Activated naive CD4-positive, alpha-beta T cell treated with anti-CD3 and anti-CD28 coated beads, Interleukin-2, amount 10 ng/mL, durations not matched to agents 7 days and 5 days (primary cell): ENCODE data around the gene PTPRA.
"Not testable (repeated sequence)": the region's sequence is repeated elsewhere in the genome, so short reads cannot be mapped to it uniquely, and the experiment has no call there.

Source experiments
- CTCF ChIA-PET: fragments of 350-600 bp; sonication (Branson Sonifier 250); formaldehyde crosslinking; loops from one replicate; lab custom pipeline; 2021; ENCODE audit warnings: antibody characterized with exemption; lab: Charles Lee
- DNase-seq: peaks from one replicate; pipeline ENCODE4 v3.0.0-alpha.2; 2020
- H3K27ac Mint-ChIP-seq: one replicate; pipeline ENCODE4 v1.8.0; 2021; ENCODE audit warnings: mild to moderate bottlenecking, moderate library complexity, mixed read lengths
- H3K27me3 Mint-ChIP-seq: one replicate; pipeline ENCODE4 v1.8.0; 2021; ENCODE audit warnings: mild to moderate bottlenecking, mixed read lengths
- H3K36me3 Mint-ChIP-seq: one replicate; pipeline ENCODE4 v1.8.0; 2021; ENCODE audit warnings: mixed read lengths
- H3K4me1 Mint-ChIP-seq: one replicate; pipeline ENCODE4 v1.8.0; 2021; ENCODE audit warnings: mixed read lengths
- H3K4me3 Mint-ChIP-seq: one replicate; pipeline ENCODE4 v1.8.0; 2021; ENCODE audit warnings: mild to moderate bottlenecking, moderate library complexity, mixed read lengths
- H3K9me3 Mint-ChIP-seq: one replicate; pipeline ENCODE4 v1.8.0; 2021; ENCODE audit warnings: mixed read lengths

The PTPRA gene

DNA sequence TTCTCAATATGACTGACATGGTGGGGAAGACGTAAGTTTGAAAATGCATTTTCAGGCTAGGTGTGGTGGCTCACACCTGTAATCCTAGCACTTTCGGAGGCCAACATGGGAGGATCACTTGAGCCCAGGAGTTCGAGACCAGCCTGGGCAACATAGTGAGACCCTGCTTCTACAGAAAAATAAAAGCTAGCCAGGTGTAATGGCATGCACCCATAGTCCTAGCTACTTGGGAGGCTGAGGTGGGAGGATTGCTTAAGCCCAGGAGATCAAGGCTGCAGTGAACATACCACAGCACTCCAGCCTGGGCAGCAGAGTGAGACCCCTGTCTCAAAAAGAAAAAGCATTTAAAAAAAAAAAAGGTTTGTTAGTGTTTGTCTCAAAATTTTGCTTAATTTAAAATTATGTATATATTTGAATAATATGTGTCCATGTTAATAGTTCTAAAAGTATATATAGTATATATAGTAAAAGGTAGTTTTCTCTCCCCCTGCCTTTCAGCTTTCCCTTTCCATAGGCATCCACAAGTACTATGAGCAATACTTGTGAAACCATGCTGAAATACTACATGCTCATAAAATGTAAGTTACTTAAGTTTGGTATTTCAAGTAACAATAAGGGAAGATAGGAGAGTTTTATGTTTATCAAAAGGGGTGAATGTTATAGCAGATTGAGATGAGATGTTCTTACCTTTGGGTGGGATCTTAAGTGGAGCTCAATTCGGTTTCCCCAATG is 15.1 kb downstream of the PTPRA start:
- peaks cover 37% of the 10 kb centered on the region for H3K4me1 Mint-ChIP-seq
- H3K36me3 Mint-ChIP-seq, result peaks cover 24% of the 10 kb centered on the region
- no peaks in the 10 kb centered on the region for H3K9me3 Mint-ChIP-seq
- DNase-seq, result no peak
- H3K27me3 Mint-ChIP-seq, result no peaks in the 10 kb centered on the region
- no peak overlapping the region for H3K27ac Mint-ChIP-seq
- CTCF ChIA-PET, result no interaction called here
- H3K4me3 Mint-ChIP-seq, result no peak overlapping the region

DNA sequence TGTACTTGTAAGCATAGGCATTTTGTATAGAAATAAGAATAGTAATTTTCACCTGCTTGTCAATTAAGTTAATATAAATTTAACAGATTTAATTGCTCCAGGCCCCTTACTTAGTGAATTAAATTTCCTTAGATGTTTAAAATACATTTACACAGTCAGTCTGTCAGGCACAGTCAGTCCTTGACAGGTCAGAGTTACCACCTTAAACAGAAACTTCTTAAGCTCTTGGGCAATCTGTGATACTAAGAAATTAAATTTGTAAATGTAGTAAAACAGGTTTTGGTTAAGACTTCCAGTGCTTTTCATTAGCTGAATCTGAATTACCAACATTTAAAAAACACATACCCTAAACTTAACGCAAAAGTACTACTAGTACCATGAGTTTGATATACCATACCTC is 15.9 kb downstream of the PTPRA start:
- peaks cover 23% of the 10 kb centered on the region for H3K36me3 Mint-ChIP-seq
- CTCF ChIA-PET, result no interaction called here
- H3K27me3 Mint-ChIP-seq, result no peaks in the 10 kb centered on the region
- peaks cover 33% of the 10 kb centered on the region for H3K4me1 Mint-ChIP-seq
- no peak overlapping the region for H3K27ac Mint-ChIP-seq
- DNase-seq, result no peak
- peaks cover 1% of the 10 kb centered on the region for H3K9me3 Mint-ChIP-seq
- no peak overlapping the region for H3K4me3 Mint-ChIP-seq

DNA sequence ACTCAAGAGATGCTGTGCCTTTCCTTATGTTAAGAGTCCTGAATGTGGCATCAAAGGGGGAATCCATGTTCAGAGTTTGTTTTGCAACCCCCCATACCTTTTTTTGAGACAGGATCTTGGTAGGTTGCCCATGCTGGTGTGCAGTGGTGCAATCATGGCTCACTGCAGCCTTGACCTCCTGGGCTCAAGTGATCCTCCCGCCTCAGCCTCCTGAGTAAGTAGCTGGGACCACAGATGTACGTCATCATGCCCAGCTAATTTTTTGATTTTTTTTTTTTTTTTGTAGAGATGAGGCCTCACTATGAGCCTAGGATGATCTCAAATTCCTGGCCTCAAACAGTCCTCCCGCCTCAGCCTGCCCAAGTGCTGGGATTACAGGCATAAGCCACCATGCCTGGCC is 16.5 kb downstream of the PTPRA start:
- CTCF ChIA-PET, result no interaction called here
- Mint-ChIP-seq H3K27ac (no peak overlapping the region), H3K27me3 (no peaks in the 10 kb centered on the region), H3K4me1 (peaks cover 29% of the 10 kb centered on the region), H3K36me3 (peaks cover 26% of the 10 kb centered on the region), H3K4me3 (no peak overlapping the region), H3K9me3 (peaks cover 3% of the 10 kb centered on the region)
- no peak for DNase-seq

DNA sequence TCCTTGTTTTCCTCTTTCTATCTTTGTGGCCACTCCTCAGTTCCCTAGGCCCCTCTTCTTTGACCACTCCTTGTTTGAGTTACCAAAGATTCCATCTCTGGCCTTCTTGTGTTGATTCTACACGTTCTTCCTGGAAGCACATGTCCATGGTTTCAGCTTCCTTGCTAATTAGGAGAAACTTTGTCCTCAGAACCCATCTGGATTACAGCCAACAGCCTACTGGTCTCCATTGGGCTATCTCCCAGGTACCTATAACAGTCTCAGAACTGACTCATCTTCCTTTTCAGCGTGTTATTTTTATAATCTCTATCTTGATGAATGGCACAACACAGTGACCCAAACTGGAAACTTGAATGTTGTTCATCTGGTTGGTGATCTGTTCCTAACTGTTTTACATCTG is 17.5 kb downstream of the PTPRA start:
- peaks cover 21% of the 10 kb centered on the region for H3K36me3 Mint-ChIP-seq
- H3K9me3 Mint-ChIP-seq, result peaks cover 6% of the 10 kb centered on the region
- no peak overlapping the region for H3K27ac Mint-ChIP-seq
- CTCF ChIA-PET, result no interaction called here
- H3K27me3 Mint-ChIP-seq, result no peaks in the 10 kb centered on the region
- no peak for DNase-seq
- H3K4me3 Mint-ChIP-seq, result no peak overlapping the region
- H3K4me1 Mint-ChIP-seq, result peaks cover 20% of the 10 kb centered on the region

DNA sequence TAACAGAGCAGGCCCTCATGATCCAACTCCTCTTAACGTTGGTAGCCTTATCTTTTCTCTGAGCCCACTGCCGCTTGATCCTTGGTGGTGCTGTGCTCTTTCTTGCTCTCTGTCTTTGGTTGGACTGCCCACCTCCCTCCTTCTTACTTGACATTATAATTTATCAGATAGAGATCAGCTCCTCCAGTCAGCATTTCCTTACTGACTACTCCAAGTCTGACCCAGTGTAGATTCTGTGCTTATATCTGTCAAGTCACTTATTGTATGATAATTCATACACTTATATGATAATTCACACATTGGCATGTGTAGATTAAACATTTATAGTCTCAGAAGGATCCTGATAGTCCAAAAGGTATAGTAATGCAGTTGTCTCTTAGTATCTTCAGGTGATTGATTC is 18.1 kb downstream of the PTPRA start:
- peaks cover 20% of the 10 kb centered on the region for H3K4me1 Mint-ChIP-seq
- H3K36me3 Mint-ChIP-seq, result peaks cover 23% of the 10 kb centered on the region
- H3K27me3 Mint-ChIP-seq, result no peaks in the 10 kb centered on the region
- CTCF ChIA-PET, result no interaction called here
- no peak overlapping the region for H3K27ac Mint-ChIP-seq
- H3K9me3 Mint-ChIP-seq, result peaks cover 7% of the 10 kb centered on the region
- no peak overlapping the region for H3K4me3 Mint-ChIP-seq
- no peak for DNase-seq

DNA sequence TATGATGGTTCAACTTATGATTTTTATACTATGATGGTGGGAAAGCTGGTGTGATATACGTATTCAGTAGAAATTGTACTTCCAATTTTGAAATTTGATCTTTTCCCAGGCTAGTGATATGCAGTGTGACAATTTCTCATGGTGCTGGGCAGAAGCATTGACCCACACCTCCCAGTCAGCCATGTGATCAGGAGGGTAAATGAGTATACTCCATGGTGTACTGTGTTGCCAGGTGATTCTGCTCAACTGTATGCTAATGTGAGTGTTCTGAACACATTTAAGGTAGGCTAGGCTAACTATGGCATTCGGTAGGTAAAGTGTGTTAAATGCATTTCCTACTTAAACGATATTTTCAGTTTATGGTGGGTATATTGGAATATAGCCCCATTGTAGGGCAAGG is 19.1 kb downstream of the PTPRA start:
- no peak overlapping the region for H3K4me3 Mint-ChIP-seq
- no peaks in the 10 kb centered on the region for H3K27me3 Mint-ChIP-seq
- peaks cover 8% of the 10 kb centered on the region for H3K9me3 Mint-ChIP-seq
- H3K27ac Mint-ChIP-seq, result no peak overlapping the region
- peaks cover 30% of the 10 kb centered on the region for H3K36me3 Mint-ChIP-seq
- CTCF ChIA-PET, result interaction anchor here (0.6 kb wide), 1 partner anchor 9 kb away, joined by 5 read pairs; no protein-coding TSS in a partner anchor
- H3K4me1 Mint-ChIP-seq, result peaks cover 17% of the 10 kb centered on the region
- no peak for DNase-seq

DNA sequence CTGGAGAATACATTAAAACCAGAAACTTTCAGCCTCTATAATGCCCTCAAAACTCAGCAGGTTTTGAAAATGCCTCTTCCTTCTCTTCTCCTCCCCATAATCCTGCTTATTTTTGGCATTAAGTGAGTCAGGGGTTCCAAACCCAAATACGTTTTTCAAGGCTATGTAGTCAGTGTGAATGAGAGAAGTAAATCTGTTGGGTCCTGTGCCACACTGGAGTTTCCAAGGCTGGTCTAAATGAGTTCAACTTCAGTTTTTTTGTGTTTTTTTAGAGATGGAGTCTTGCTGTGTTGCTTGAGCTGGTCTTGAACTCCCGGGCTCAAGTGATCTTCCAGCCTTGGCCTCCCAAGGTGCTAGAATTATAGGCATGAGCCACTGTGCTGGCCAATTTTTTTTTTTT is 20.9 kb downstream of the PTPRA start:
- Mint-ChIP-seq H3K9me3 (peaks cover 8% of the 10 kb centered on the region), H3K27ac (no peak overlapping the region), H3K36me3 (peaks cover 36% of the 10 kb centered on the region), H3K27me3 (no peaks in the 10 kb centered on the region), H3K4me3 (no peak overlapping the region), H3K4me1 (peaks cover 15% of the 10 kb centered on the region)
- DNase-seq, result no peak
- CTCF ChIA-PET, result no interaction called here

DNA sequence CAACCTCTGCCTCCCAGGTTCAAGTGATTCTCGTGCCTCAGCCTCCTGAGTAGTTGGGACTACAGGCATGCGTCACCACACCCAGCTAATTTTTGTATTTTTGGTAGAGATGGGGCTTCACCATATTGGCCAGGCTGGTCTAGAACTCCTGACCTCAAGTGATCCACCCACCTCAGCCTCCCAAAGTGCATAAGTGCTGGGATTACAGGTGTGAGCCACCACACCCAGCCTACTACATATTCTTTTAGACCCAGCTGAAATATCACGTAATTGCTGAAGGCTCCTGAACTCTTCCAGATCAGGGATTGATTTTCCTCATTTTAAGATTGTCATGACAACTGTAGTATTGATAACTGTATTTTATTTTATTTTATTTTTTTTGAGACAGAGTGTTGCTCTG is 21.9 kb downstream of the PTPRA start:
- peaks cover 20% of the 10 kb centered on the region for H3K4me1 Mint-ChIP-seq
- H3K4me3 Mint-ChIP-seq, CTCF ChIA-PET, DNase-seq, H3K27ac Mint-ChIP-seq, H3K27me3 Mint-ChIP-seq, H3K9me3 Mint-ChIP-seq: not testable (repeated sequence)
- peaks cover 37% of the 10 kb centered on the region for H3K36me3 Mint-ChIP-seq

DNA sequence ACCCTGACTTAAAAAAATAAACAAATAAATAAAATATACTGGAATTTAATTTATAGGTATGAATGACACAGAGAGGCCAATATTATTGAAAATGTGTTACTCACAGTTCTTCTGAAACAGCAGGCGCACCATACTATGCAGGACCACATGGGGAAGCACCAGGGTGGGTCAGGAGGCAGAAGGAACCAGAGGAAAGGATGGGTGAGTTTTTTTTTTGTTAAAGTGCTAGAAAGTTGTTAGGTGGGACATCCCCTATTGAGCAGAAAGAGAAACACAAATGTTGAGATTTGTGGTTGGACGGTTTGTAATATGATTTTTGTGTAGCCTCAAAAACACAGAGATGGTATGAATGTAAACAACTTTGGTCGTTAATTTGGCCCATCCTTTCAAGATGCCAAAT is 26.0 kb downstream of the PTPRA start:
- no peaks in the 10 kb centered on the region for H3K27me3 Mint-ChIP-seq
- DNase-seq, result no peak
- peaks cover 37% of the 10 kb centered on the region for H3K36me3 Mint-ChIP-seq
- H3K9me3 Mint-ChIP-seq, result peaks cover 7% of the 10 kb centered on the region
- H3K4me1 Mint-ChIP-seq, result peaks cover 39% of the 10 kb centered on the region
- CTCF ChIA-PET, result no interaction called here
- no peak overlapping the region for H3K4me3 Mint-ChIP-seq
- H3K27ac Mint-ChIP-seq, result no peak overlapping the region

DNA sequence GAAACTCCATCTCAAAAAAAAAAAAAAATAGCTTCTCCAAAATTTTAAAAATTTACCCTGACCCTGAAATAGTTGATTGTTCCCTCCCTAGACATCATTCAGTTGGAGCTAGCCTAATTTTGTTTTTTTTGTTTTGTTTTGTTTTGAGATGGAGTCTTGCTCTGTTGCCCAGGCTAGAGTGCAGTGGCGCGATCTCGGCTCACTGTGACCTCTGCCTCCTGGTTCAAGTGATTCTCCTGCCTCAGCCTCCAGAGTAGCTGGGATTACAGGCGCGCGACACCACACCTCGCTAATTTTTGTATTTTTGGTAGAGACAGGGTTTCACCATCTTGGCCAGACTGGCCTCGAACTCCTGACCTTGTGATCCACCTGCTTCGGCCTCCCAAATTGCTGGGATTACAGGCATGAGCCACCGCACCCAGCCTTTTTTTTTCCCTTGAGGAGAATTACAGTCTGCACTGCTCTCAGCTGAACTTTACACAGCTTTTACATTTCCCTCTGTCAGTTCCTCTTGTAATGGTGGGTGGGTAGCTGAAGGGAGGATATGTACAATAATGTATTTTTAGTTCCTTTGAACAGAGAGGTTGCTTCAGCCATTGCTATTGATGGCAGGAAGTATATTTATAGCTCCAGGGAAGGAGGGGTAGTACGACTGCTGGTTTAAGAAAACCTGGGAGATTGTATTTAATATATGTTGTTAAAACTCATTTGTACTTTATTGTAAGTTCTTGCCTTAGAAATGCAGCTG is 27.7 kb downstream of the PTPRA start:
- peaks cover 2% of the 10 kb centered on the region for H3K9me3 Mint-ChIP-seq
- CTCF ChIA-PET, result interaction anchor here (0.6 to 1.2 kb wide), 3 partner anchors 9 to 100 kb away, joined by 3 to 5 read pairs (median 3); no protein-coding TSS in a partner anchor
- peaks cover 39% of the 10 kb centered on the region for H3K4me1 Mint-ChIP-seq
- DNase-seq, result no peak
- peak overlapping the region; percentile 44 for H3K4me3 Mint-ChIP-seq
- peaks cover 34% of the 10 kb centered on the region for H3K36me3 Mint-ChIP-seq
- peak overlapping the region; percentile 92 for H3K27ac Mint-ChIP-seq
- H3K27me3 Mint-ChIP-seq, result no peaks in the 10 kb centered on the region

DNA sequence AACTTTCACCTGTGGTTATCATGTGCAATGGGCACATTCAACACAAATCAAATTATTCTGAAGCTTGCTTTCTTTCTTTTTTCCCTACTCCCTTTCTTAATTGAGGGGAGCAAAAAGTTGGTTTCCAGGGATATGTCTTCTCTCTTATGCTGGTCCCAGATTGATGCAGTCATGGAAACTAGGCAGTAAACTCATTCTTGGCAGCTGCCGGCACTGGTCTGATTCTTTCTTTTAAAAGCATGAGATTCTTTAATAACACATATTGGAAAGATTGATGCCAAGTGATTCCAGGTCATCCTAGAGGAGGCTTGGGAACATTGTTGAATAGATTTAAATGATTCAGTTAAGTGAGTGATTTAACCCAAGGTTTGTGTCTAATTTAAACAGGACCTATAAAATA is 29.0 kb downstream of the PTPRA start:
- Mint-ChIP-seq H3K27ac (peak overlapping the region; percentile 61), H3K36me3 (peaks cover 25% of the 10 kb centered on the region), H3K9me3 (no peaks in the 10 kb centered on the region), H3K27me3 (no peaks in the 10 kb centered on the region), H3K4me1 (peaks cover 39% of the 10 kb centered on the region), H3K4me3 (no peak overlapping the region)
- DNase-seq, result no peak
- CTCF ChIA-PET, result interaction anchor here (1.0 kb wide), 1 partner anchor 214 kb away, joined by 3 read pairs; no protein-coding TSS in a partner anchor

DNA sequence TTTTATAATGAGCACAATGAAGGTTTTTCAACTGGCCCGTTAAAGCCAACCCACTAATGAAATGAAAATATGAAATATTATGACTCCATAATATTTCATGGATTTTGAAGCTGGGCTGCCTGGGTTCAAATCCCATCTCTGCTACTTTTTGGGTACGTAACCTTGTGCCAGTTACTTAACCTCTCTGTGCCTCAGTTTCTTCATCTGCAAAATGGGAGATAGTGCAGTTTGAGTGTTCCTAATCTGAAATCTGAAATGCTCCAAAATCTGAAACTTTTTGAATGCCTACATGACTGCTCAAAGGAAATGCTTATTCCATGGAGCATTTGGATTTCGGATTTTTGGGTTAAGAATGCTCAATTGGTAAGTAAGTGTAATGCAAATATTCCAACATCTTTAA is 29.5 kb downstream of the PTPRA start:
- H3K27ac Mint-ChIP-seq, result no peak overlapping the region
- peaks cover 39% of the 10 kb centered on the region for H3K4me1 Mint-ChIP-seq
- CTCF ChIA-PET, result no interaction called here
- H3K27me3 Mint-ChIP-seq, result no peaks in the 10 kb centered on the region
- no peaks in the 10 kb centered on the region for H3K9me3 Mint-ChIP-seq
- no peak overlapping the region for H3K4me3 Mint-ChIP-seq
- no peak for DNase-seq
- peaks cover 23% of the 10 kb centered on the region for H3K36me3 Mint-ChIP-seq

DNA sequence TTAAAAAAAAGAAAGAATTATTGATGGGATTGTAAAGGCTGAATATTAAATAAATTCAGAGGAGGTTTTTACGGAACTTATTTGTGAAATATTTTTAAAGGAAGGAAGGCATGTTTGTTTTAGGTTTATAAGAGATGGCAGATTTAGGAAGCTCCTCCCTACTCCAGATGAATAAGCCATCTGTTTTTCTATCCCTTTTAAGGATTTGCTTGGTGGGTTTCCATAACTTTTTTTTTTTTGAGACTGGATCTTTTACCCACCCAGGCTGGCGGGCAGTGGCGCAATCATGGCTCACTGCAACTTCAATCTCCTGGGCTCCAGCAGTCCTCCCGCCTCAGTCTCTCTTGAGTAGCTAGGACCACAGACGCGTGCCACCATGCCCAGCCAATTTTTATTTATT is 30.4 kb downstream of the PTPRA start:
- H3K4me1 Mint-ChIP-seq, result peaks cover 39% of the 10 kb centered on the region
- H3K36me3 Mint-ChIP-seq, result peaks cover 23% of the 10 kb centered on the region
- no peak overlapping the region for H3K27ac Mint-ChIP-seq
- no peak overlapping the region for H3K4me3 Mint-ChIP-seq
- CTCF ChIA-PET, result no interaction called here
- DNase-seq, result no peak
- H3K9me3 Mint-ChIP-seq, result no peaks in the 10 kb centered on the region
- no peaks in the 10 kb centered on the region for H3K27me3 Mint-ChIP-seq

DNA sequence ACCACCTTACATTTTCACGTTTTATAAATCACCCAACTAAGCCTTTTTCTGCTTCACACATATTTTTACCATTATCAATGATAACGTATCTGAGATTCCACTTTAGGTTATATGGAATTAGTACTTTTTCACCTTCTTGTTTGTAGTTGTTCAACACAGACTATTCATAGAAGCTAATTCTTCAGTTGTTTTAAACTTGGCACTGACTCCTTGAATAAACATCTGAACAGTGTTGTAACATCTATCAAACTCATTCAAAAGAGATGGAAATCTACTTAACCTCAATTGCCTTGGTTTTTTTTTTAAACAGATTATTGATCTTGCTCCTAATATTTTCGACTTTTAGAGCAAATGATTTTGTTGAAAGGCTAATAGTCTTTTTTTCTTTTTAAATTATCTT is 34.2 kb downstream of the PTPRA start:
- Mint-ChIP-seq H3K4me1 (peaks cover 4% of the 10 kb centered on the region), H3K27me3 (no peaks in the 10 kb centered on the region), H3K27ac (no peak overlapping the region), H3K9me3 (no peaks in the 10 kb centered on the region), H3K4me3 (no peak overlapping the region), H3K36me3 (peaks cover 14% of the 10 kb centered on the region)
- DNase-seq, result no peak
- CTCF ChIA-PET, result no interaction called here

DNA sequence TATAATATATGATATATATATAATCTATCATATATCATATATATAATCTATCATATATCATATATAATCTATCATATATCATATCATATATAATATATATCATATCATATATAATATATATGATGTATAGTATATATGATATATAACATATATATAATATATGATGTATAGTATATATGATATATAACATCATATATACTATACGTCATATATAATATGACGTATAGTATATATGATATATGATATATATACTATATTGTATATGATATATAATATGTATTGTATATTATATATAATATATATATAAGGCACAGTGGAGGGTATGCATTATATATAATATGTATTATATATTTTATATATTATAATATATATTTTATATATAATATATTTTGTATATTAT is 36.7 kb downstream of the PTPRA start:
- CTCF ChIA-PET, result no interaction called here
- H3K4me3 Mint-ChIP-seq, result no peak overlapping the region
- H3K36me3 Mint-ChIP-seq, result peaks cover 5% of the 10 kb centered on the region

More for the DNA sequence above, 36.7 kb downstream of the PTPRA start:
- no peaks in the 10 kb centered on the region for H3K9me3 Mint-ChIP-seq
- no peak overlapping the region for H3K27ac Mint-ChIP-seq
- no peak for DNase-seq
- H3K4me1 Mint-ChIP-seq, result no peaks in the 10 kb centered on the region
- no peaks in the 10 kb centered on the region for H3K27me3 Mint-ChIP-seq
